GM18951 (cell line): ENCODE results near the gene SYT7.

ENCODE experiments used
- POLR2A ChIP-seq: IDR thresholded peaks from 4 replicates; pipeline ENCODE4 v1.6.1; 2011; ENCODE audit warnings: mild to moderate bottlenecking; ENCODE audit not compliant: insufficient read length, insufficient read depth; ENCODE audit errors: extremely low read depth
- in situ Hi-C: fragments of 300-500 bp; cut with MboI; formaldehyde crosslinking; loops from one replicate; pipeline ENCODE4 v1.12.0; 2022; ENCODE audit warnings: low sequenced_read_pairs, mixed read lengths, inconsistent platforms; ENCODE audit not compliant: unreplicated experiment

Gene SYT7

GRCh38 chr11:61522881-61523280 is 58.0 kb downstream of the SYT7 start:
- no peak for TF ChIP-seq POLR2A
- in situ Hi-C loops = no loop called here

- in situ Hi-C loops = no loop called here
- no peak for TF ChIP-seq POLR2A
Observed at GRCh38 chr11:61518032-61518795, 62.7 kb downstream of the SYT7 start.

GRCh38 chr11:61516675-61517572 is 64.0 kb downstream of the SYT7 start:
- in situ Hi-C loops = no loop called here
- no peak for TF ChIP-seq POLR2A

- TF ChIP-seq POLR2A = no peak
- in situ Hi-C loops = no loop called here
Observed at GRCh38 chr11:61516191-61516590, 64.7 kb downstream of the SYT7 start.

- in situ Hi-C loops = no loop called here
Observed at GRCh38 chr11:61515686-61516085, 65.2 kb downstream of the SYT7 start.

GRCh38 chr11:61514050-61514917 is 66.6 kb downstream of the SYT7 start:
- no peak for TF ChIP-seq POLR2A
- in situ Hi-C loops = no loop called here

More at GRCh38 chr11:61515686-61516085, 65.2 kb downstream of the SYT7 start:
- TF ChIP-seq POLR2A = no peak

GRCh38 chr11:61513143-61513765 is 67.6 kb downstream of the SYT7 start:
- in situ Hi-C loops = no loop called here
- no peak for TF ChIP-seq POLR2A

GRCh38 chr11:61512435-61512834 is 68.4 kb downstream of the SYT7 start:
- no peak for TF ChIP-seq POLR2A
- in situ Hi-C loops = no loop called here

- in situ Hi-C loops = no loop called here
- no peak for TF ChIP-seq POLR2A
Observed at GRCh38 chr11:61511383-61511782, 69.5 kb downstream of the SYT7 start.

GRCh38 chr11:61510974-61511373 is 69.9 kb downstream of the SYT7 start:
- TF ChIP-seq POLR2A = no peak
- in situ Hi-C loops = no loop called here

GRCh38 chr11:61510166-61510919 is 70.5 kb downstream of the SYT7 start:
- in situ Hi-C loops = no loop called here
- no peak for TF ChIP-seq POLR2A
